HFF-Myc (cell line): ENCODE data around the gene STK24.
A peak's percentile ranks its signal among the peaks of the same experiment; 100 is the strongest.

ENCODE experiments used
- DNase-seq: peaks from one replicate; pipeline ENCODE4 v3.0.0-alpha.2; 2011; ENCODE audit warnings: low read depth; ENCODE audit errors: extremely low read depth
- H3K4me3 ChIP-seq: replicated peaks from 2 replicates; pipeline ENCODE4 v1.5.1; 2011; ENCODE audit warnings: low read depth, mild to moderate bottlenecking, control low read depth, low read length
- CTCF ChIP-seq: IDR thresholded peaks from 2 replicates; pipeline ENCODE4 v1.5.1; 2012; ENCODE audit warnings: mild to moderate bottlenecking, low read depth, low read length, control low read depth; ENCODE audit errors: missing control alignments

The STK24 gene

GRCh38 chr13:98556142-98556816 lies 20.6 kb downstream of the STK24 start:
- DNase-seq = no peak
- no peak overlapping the region for H3K4me3 ChIP-seq
- no peak for TF ChIP-seq CTCF

GRCh38 chr13:98549728-98550317 lies 27.1 kb downstream of the STK24 start:
- no peak for DNase-seq
- no peak overlapping the region for H3K4me3 ChIP-seq
- no peak for TF ChIP-seq CTCF

GRCh38 chr13:98549006-98549727 lies 27.7 kb downstream of the STK24 start:
- H3K4me3 ChIP-seq = no peak overlapping the region
- no peak for TF ChIP-seq CTCF
- DNase-seq = peak; percentile 86

- no peak for DNase-seq
- no peak overlapping the region for H3K4me3 ChIP-seq
- no peak for TF ChIP-seq CTCF
Measured at GRCh38 chr13:98548230-98548629, 28.7 kb downstream of the STK24 start.

GRCh38 chr13:98547455-98547854 lies 29.5 kb downstream of the STK24 start:
- no peak overlapping the region for H3K4me3 ChIP-seq
- TF ChIP-seq CTCF = no peak
- no peak for DNase-seq

GRCh38 chr13:98546402-98546801 lies 30.5 kb downstream of the STK24 start:
- TF ChIP-seq CTCF = no peak
- no peak overlapping the region for H3K4me3 ChIP-seq
- DNase-seq = no peak
